ENCODE measurements around the gene IGSF23. TPM values are rescaled to one million over a fixed set of nuclear protein-coding genes. Genes with fewer than 3 reads are reported as not detected.

IGSF23 gene
- total and polyA plus RNA-seq, 5 donors = not detected

GRCh38 chr19:44657211-44657921, 44.0 kb downstream of the IGSF23 start:
- peak; percentile 64 to 73 for ATAC-seq
- WGBS = 38% methylated on average over 25 of the region's 25 CpGs

GRCh38 chr19:44658069-44658733, 44.8 kb downstream of the IGSF23 start:
- no peak overlapping the region for H3K4me3 ChIP-seq (ENCODE audit: low read length)
- ATAC-seq (no peak), DNase-seq (no peak)
- peaks cover 2% of the 10 kb centered on the region for H3K4me1 ChIP-seq (ENCODE audit: control insufficient read depth, insufficient read depth, low read length)
- no peaks in the 10 kb centered on the region for H3K9me3 ChIP-seq (ENCODE audit: control insufficient read depth, low read length)
- H3K27me3 ChIP-seq (ENCODE audit: control insufficient read depth, insufficient read depth) = no peaks in the 10 kb centered on the region
- WGBS = 95% methylated on average over 3 of the region's 3 CpGs
- no peak overlapping the region for H3K27ac ChIP-seq (ENCODE audit: low read length)
- intact Hi-C loops (cut with DNase I) = loop anchor here in 2 of 4 donors (5.0 kb wide), 2 partner anchors 81 to 86 kb away; no protein-coding TSS in a partner anchor

More at GRCh38 chr19:44657211-44657921, 44.0 kb downstream of the IGSF23 start:
- Histone ChIP-seq H3K4me3 (ENCODE audit: low read length) (no peak overlapping the region), H3K9me3 (ENCODE audit: control insufficient read depth, low read length) (no peaks in the 10 kb centered on the region), H3K4me1 (ENCODE audit: control insufficient read depth, insufficient read depth, low read length) (peaks cover 2% of the 10 kb centered on the region), H3K27ac (ENCODE audit: low read length) (no peak overlapping the region), H3K27me3 (ENCODE audit: control insufficient read depth, insufficient read depth) (no peaks in the 10 kb centered on the region)
- intact Hi-C loops (cut with DNase I) = loop anchor here (2.0 to 5.0 kb wide), 3 partner anchors 80 to 87 kb away; no protein-coding TSS in a partner anchor
- DNase-seq = peak; percentile 75 to 89 (median 89)

- WGBS = 85% methylated on average over 4 of the region's 4 CpGs
- H3K27ac ChIP-seq (ENCODE audit: low read length) = no peak overlapping the region
- DNase-seq (no peak), ATAC-seq (no peak)
- intact Hi-C loops (cut with DNase I) = no loop called here
- no peaks in the 10 kb centered on the region for H3K9me3 ChIP-seq (ENCODE audit: control insufficient read depth, low read length)
- no peak overlapping the region for H3K4me3 ChIP-seq (ENCODE audit: low read length)
- H3K27me3 ChIP-seq (ENCODE audit: control insufficient read depth, insufficient read depth) = no peaks in the 10 kb centered on the region
- peaks cover 2% of the 10 kb centered on the region for H3K4me1 ChIP-seq (ENCODE audit: control insufficient read depth, insufficient read depth, low read length)
Observed at GRCh38 chr19:44660081-44660480, 46.7 kb downstream of the IGSF23 start.

- DNase-seq = no peak
- intact Hi-C loops (cut with DNase I) = no loop called here
- H3K27ac ChIP-seq (ENCODE audit: low read length) = no peak overlapping the region
- ATAC-seq = no peak
- H3K9me3 ChIP-seq (ENCODE audit: control insufficient read depth, low read length) = no peaks in the 10 kb centered on the region
- no peaks in the 10 kb centered on the region for H3K27me3 ChIP-seq (ENCODE audit: control insufficient read depth, insufficient read depth)
- H3K4me3 ChIP-seq (ENCODE audit: low read length) = no peak overlapping the region
- H3K4me1 ChIP-seq (ENCODE audit: control insufficient read depth, insufficient read depth, low read length) = peaks cover 2% of the 10 kb centered on the region
- 90% methylated on average over 11 of the region's 11 CpGs for WGBS
Observed at GRCh38 chr19:44661205-44661604, 47.8 kb downstream of the IGSF23 start.

GRCh38 chr19:44661904-44662303, 48.5 kb downstream of the IGSF23 start:
- peaks cover 2% of the 10 kb centered on the region for H3K4me1 ChIP-seq (ENCODE audit: control insufficient read depth, insufficient read depth, low read length)
- WGBS = 71% methylated on average over 7 of the region's 7 CpGs
- DNase-seq (no peak), ATAC-seq (no peak)
- H3K4me3 ChIP-seq (ENCODE audit: low read length) = no peak overlapping the region
- no peak overlapping the region for H3K27ac ChIP-seq (ENCODE audit: low read length)
- H3K27me3 ChIP-seq (ENCODE audit: control insufficient read depth, insufficient read depth) = no peaks in the 10 kb centered on the region
- no peaks in the 10 kb centered on the region for H3K9me3 ChIP-seq (ENCODE audit: control insufficient read depth, low read length)
- intact Hi-C loops (cut with DNase I) = no loop called here

DNA sequence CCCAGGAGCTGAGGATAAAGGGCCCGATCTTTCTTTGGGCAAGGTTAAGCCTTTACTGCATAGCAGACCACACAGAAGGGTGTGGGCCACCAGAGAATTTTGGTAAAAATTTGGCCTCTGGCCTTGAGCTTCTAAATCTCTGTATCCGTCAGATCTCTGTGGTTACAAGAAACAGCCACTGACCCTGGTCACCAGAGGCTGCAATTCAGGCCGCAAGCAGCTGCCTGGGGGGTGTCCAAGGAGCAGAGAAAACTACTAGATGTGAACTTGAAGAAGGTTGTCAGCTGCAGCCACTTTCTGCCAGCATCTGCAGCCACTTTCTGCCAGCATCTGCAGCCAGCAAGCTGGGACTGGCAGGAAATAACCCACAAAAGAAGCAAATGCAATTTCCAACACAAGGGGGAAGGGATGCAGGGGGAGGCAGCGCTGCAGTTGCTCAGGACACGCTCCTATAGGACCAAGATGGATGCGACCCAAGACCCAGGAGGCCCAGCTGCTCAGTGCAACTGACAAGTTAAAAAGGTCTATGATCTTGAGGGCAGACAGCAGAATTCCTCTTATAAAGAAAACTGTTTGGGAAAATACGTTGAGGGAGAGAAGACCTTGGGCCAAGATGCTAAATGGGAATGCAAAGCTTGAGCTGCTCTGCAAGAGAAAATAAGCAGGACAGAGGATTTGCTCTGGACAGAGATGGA, 49.5 kb downstream of the IGSF23 start:
- DNase-seq (no peak), ATAC-seq (no peak)
- no peaks in the 10 kb centered on the region for H3K27me3 ChIP-seq (ENCODE audit: control insufficient read depth, insufficient read depth)
- no peaks in the 10 kb centered on the region for H3K4me1 ChIP-seq (ENCODE audit: control insufficient read depth, insufficient read depth, low read length)
- no peak overlapping the region for H3K27ac ChIP-seq (ENCODE audit: low read length)
- WGBS = 66% methylated on average over 7 of the region's 7 CpGs
- no peaks in the 10 kb centered on the region for H3K9me3 ChIP-seq (ENCODE audit: control insufficient read depth, low read length)
- intact Hi-C loops (cut with DNase I) = no loop called here
- H3K4me3 ChIP-seq (ENCODE audit: low read length) = no peak overlapping the region

GRCh38 chr19:44663996-44664395, 50.6 kb downstream of the IGSF23 start:
- no peaks in the 10 kb centered on the region for H3K4me1 ChIP-seq (ENCODE audit: control insufficient read depth, insufficient read depth, low read length)
- H3K9me3 ChIP-seq (ENCODE audit: control insufficient read depth, low read length) = no peaks in the 10 kb centered on the region
- intact Hi-C loops (cut with DNase I) = no loop called here
- 95% methylated on average over 5 of the region's 5 CpGs for WGBS
- H3K27me3 ChIP-seq (ENCODE audit: control insufficient read depth, insufficient read depth) = no peaks in the 10 kb centered on the region
- DNase-seq (no peak), ATAC-seq (no peak)
- no peak overlapping the region for H3K27ac ChIP-seq (ENCODE audit: low read length)
- no peak overlapping the region for H3K4me3 ChIP-seq (ENCODE audit: low read length)

- H3K4me1 ChIP-seq (ENCODE audit: control insufficient read depth, insufficient read depth, low read length) = no peaks in the 10 kb centered on the region
- no peaks in the 10 kb centered on the region for H3K27me3 ChIP-seq (ENCODE audit: control insufficient read depth, insufficient read depth)
- DNase-seq (no peak), ATAC-seq (no peak)
- no peak overlapping the region for H3K27ac ChIP-seq (ENCODE audit: low read length)
- 91% methylated on average over 10 of the region's 10 CpGs for WGBS
- intact Hi-C loops (cut with DNase I) = no loop called here
- no peak overlapping the region for H3K4me3 ChIP-seq (ENCODE audit: low read length)
- H3K9me3 ChIP-seq (ENCODE audit: control insufficient read depth, low read length) = no peaks in the 10 kb centered on the region
Observed at GRCh38 chr19:44664976-44665375, 51.6 kb downstream of the IGSF23 start.

DNA sequence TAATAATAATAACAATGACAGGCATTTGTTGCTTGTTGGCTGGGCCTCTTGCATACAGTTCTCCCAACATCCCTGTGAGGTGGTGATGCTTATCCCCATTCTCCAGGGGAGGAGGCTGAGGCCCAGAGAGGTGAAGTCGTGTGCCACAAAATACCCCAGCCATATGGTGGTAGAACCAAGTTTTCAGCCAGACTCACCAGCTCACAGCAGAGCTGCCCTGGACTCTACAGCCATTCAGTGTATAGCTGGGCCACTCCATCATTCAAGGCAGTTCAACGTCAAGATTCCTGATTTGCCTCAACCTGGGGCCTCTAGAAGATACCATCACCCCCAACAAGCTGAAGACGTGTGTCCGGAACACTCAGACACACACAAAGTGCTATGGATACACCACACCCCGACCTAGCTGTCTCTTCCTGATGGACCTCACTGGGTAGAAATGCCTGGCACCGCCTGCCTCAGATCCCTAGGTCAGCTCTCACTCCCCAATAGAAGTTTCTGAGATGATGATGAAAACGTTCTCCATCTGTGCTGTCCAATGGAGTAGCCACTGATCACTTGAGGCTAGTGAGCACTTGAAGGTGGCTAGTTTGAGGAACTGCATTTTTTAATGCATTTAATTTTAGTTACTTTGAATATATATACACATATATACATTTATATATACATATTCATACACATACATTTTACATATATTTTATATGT, 53.6 kb downstream of the IGSF23 start:
- intact Hi-C loops (cut with DNase I) = no loop called here
- H3K27ac ChIP-seq (ENCODE audit: low read length) = no peak overlapping the region
- WGBS = 76% methylated on average over 7 of the region's 7 CpGs
- H3K4me1 ChIP-seq (ENCODE audit: control insufficient read depth, insufficient read depth, low read length) = no peaks in the 10 kb centered on the region
- DNase-seq (no peak), ATAC-seq (peak in 1 of 2 donors; percentile 17)
- no peaks in the 10 kb centered on the region for H3K9me3 ChIP-seq (ENCODE audit: control insufficient read depth, low read length)
- H3K27me3 ChIP-seq (ENCODE audit: control insufficient read depth, insufficient read depth) = no peaks in the 10 kb centered on the region
- no peak overlapping the region for H3K4me3 ChIP-seq (ENCODE audit: low read length)

- Histone ChIP-seq H3K9me3 (ENCODE audit: control insufficient read depth, low read length) (no peaks in the 10 kb centered on the region), H3K27ac (ENCODE audit: low read length) (no peak overlapping the region), H3K4me3 (ENCODE audit: low read length) (no peak overlapping the region), H3K27me3 (ENCODE audit: control insufficient read depth, insufficient read depth) (no peaks in the 10 kb centered on the region), H3K4me1 (ENCODE audit: control insufficient read depth, insufficient read depth, low read length) (no peaks in the 10 kb centered on the region)
- no peak for DNase-seq
- ATAC-seq = no peak
- WGBS = 89% methylated on average over 2 of the region's 2 CpGs
- intact Hi-C loops (cut with DNase I) = no loop called here
Observed at GRCh38 chr19:44668985-44669764, 55.8 kb downstream of the IGSF23 start.

Data from right cardiac atrium (tissue), 5 donors.